Inflammatory macrophage treated with lipopolysaccharide for 4 hours (primary cell): ENCODE data around the gene ZNF304.

ENCODE experiments used
- DNase-seq: peaks from one replicate; pipeline ENCODE4 v3.0.0-alpha.2; 2020

Gene ZNF304

GRCh38 chr19:57350877-57351805, at the start of gene ZNF304:
ZNF304 (plus strand) TSS chr19:57351271; CDS start chr19:57351665, 394 bp downstream.
- DNase-seq: peak; percentile 94

- peak; percentile 2 for DNase-seq
Observed at GRCh38 chr19:57302020-57302465, 49.0 kb upstream of the ZNF304 start.

- no peak for DNase-seq
Observed at GRCh38 chr19:57302727-57303401, 48.2 kb upstream of the ZNF304 start.

- DNase-seq: no peak
Observed at GRCh38 chr19:57305056-57305455, 46.0 kb upstream of the ZNF304 start.

GRCh38 chr19:57308514-57308913, 42.6 kb upstream of the ZNF304 start:
- no peak for DNase-seq

- no peak for DNase-seq
Observed at GRCh38 chr19:57310792-57311191, 40.3 kb upstream of the ZNF304 start.

- DNase-seq: no peak
Observed at GRCh38 chr19:57314146-57314545, 36.9 kb upstream of the ZNF304 start.

GRCh38 chr19:57317503-57317902, 33.6 kb upstream of the ZNF304 start:
- no peak for DNase-seq

- DNase-seq: no peak
Observed at GRCh38 chr19:57319869-57320179, 31.2 kb upstream of the ZNF304 start.

GRCh38 chr19:57320180-57321084, 30.6 kb upstream of the ZNF304 start, which contains the start of gene ZNF543:
ZNF543 (plus strand) TSS chr19:57320472; CDS start chr19:57320854, 382 bp downstream.
- peak; percentile 97 for DNase-seq

GRCh38 chr19:57321116-57321515, 30.0 kb upstream of the ZNF304 start:
- DNase-seq: no peak

- no peak for DNase-seq
Observed at GRCh38 chr19:57321751-57322150, 29.3 kb upstream of the ZNF304 start.

- DNase-seq: no peak
Observed at GRCh38 chr19:57324992-57325391, 26.1 kb upstream of the ZNF304 start.

GRCh38 chr19:57327993-57328392, 23.1 kb upstream of the ZNF304 start:
- no peak for DNase-seq

- no peak for DNase-seq
Observed at GRCh38 chr19:57334191-57334590, 16.9 kb upstream of the ZNF304 start.

GRCh38 chr19:57338877-57339276, 12.2 kb upstream of the ZNF304 start:
- no peak for DNase-seq

GRCh38 chr19:57342582-57342981, 8.5 kb upstream of the ZNF304 start:
- no peak for DNase-seq

GRCh38 chr19:57348136-57348535, 2.9 kb upstream of the ZNF304 start:
- DNase-seq: no peak

- no peak for DNase-seq
Observed at GRCh38 chr19:57351867-57352266, 796 bp downstream of the ZNF304 start.

GRCh38 chr19:57355916-57356315, 4.8 kb downstream of the ZNF304 start:
- DNase-seq: no peak

GRCh38 chr19:57357406-57357805, 6.3 kb downstream of the ZNF304 start:
- no peak for DNase-seq

- DNase-seq: no peak
Observed at GRCh38 chr19:57359300-57359699, 8.2 kb downstream of the ZNF304 start.

- no peak for DNase-seq
Observed at GRCh38 chr19:57362419-57362818, 11.3 kb downstream of the ZNF304 start.
